GM23338 (cell line): ENCODE measurements around the gene ADCY3. TPM values are rescaled to one million over a fixed set of nuclear protein-coding genes. Genes with fewer than 3 reads are reported as not detected.

ENCODE experiments used
- ATAC-seq: fragments of 200-7000 bp; cut with Tn5 transposase; 3 replicates; pipeline ENCODE4 v1.9.1; 2020
- DNase-seq: peaks from one replicate; pipeline ENCODE4 v3.0.0-alpha.2; 2015; ENCODE audit warnings: low spot score
- H2AFZ ChIP-seq: fragments of 200-600 bp; sonication (generic); 2 replicates; pipeline ENCODE4 v1.8.0; 2016; ENCODE audit warnings: antibody characterized with exemption, mild to moderate bottlenecking, moderate library complexity
- H3F3A ChIP-seq: fragments of 200-600 bp; sonication (generic); replicated peaks from 2 replicates; pipeline ENCODE4 v1.8.0; 2017; ENCODE audit warnings: antibody characterized with exemption, mixed run types, low read depth
- H3K27ac ChIP-seq: fragments of 200-600 bp; sonication (generic); 2 replicates; pipeline ENCODE4 v1.6.1; 2016; ENCODE audit warnings: low read depth
- H3K27me3 ChIP-seq: fragments of 200-600 bp; sonication (generic); 2 replicates; pipeline ENCODE4 v1.8.0; 2016; ENCODE audit warnings: mild to moderate bottlenecking, mixed run types, moderate library complexity; ENCODE audit not compliant: insufficient read depth
- H3K36me3 ChIP-seq: fragments of 200-600 bp; sonication (generic); 2 replicates; pipeline ENCODE4 v1.8.0; 2016; ENCODE audit warnings: mild to moderate bottlenecking; ENCODE audit not compliant: insufficient read depth
- H3K4me1 ChIP-seq: fragments of 200-600 bp; sonication (generic); 2 replicates; pipeline ENCODE4 v1.8.0; 2016; ENCODE audit warnings: mild to moderate bottlenecking, moderate library complexity; ENCODE audit not compliant: insufficient read depth
- H3K4me2 ChIP-seq: fragments of 200-600 bp; sonication (generic); 2 replicates; pipeline ENCODE4 v1.7.1; 2017; ENCODE audit warnings: mixed run types
- H3K4me3 ChIP-seq: fragments of 200-600 bp; sonication (generic); 2 replicates; pipeline ENCODE4 v1.6.1; 2016; ENCODE audit warnings: mixed run types
- H3K79me2 ChIP-seq: fragments of 200-600 bp; sonication (generic); replicated peaks from 2 replicates; pipeline ENCODE4 v1.8.0; 2017; ENCODE audit warnings: mild to moderate bottlenecking; ENCODE audit not compliant: insufficient read depth
- H3K9me2 ChIP-seq: fragments of 200-600 bp; sonication (generic); 2 replicates; pipeline ENCODE4 v1.8.0; 2017; ENCODE audit not compliant: insufficient read depth
- H4K20me1 ChIP-seq: fragments of 200-600 bp; sonication (generic); replicated peaks from 2 replicates; pipeline ENCODE4 v1.8.0; 2017; ENCODE audit warnings: mild to moderate bottlenecking; ENCODE audit not compliant: insufficient read depth
- H3K27ac Mint-ChIP-seq: 2 replicates; pipeline ENCODE4 v1.8.0; 2020; ENCODE audit warnings: inconsistent platforms, mild to moderate bottlenecking, moderate library complexity, mixed read lengths
- H3K27me3 Mint-ChIP-seq: 3 replicates; pipeline ENCODE4 v1.8.0; 2022; ENCODE audit warnings: low read depth, mild to moderate bottlenecking, moderate library complexity, mixed read lengths, inconsistent platforms; ENCODE audit not compliant: insufficient read depth, poor library complexity
- H3K36me3 Mint-ChIP-seq: 3 replicates; pipeline ENCODE4 v1.8.0; 2021; ENCODE audit warnings: low read depth, mild to moderate bottlenecking, inconsistent platforms, moderate library complexity, mixed read lengths
- H3K4me1 Mint-ChIP-seq: 3 replicates; pipeline ENCODE4 v1.8.0; 2020; ENCODE audit warnings: mild to moderate bottlenecking, inconsistent platforms, mixed read lengths
- H3K4me3 Mint-ChIP-seq: 3 replicates; pipeline ENCODE4 v1.8.0; 2021; ENCODE audit warnings: moderate library complexity, mild to moderate bottlenecking, inconsistent platforms, mixed read lengths
- H3K9me3 Mint-ChIP-seq: 3 replicates; pipeline ENCODE4 v1.8.0; 2020; ENCODE audit warnings: moderate library complexity, mild to moderate bottlenecking, inconsistent platforms, mixed read lengths
- CREB1 ChIP-seq: fragments of 250-450 bp; sonication (Bioruptor Pico); IDR thresholded peaks from 2 replicates; pipeline ENCODE4 v1.5.0; 2020; ENCODE audit warnings: low read depth, mild to moderate bottlenecking, moderate library complexity
- NANOG ChIP-seq: IDR thresholded peaks from 2 replicates; pipeline ENCODE4 v1.6.1; 2016; ENCODE audit warnings: antibody characterized with exemption, borderline replicate concordance
- STAT1 ChIP-seq: IDR thresholded peaks from one replicate; pipeline ENCODE4 v1.6.1; 2016; ENCODE audit warnings: antibody characterized with exemption; ENCODE audit not compliant: unreplicated experiment
- ZNF114 ChIP-seq: fragments of 250-450 bp; sonication (Bioruptor Pico); IDR thresholded peaks from 2 replicates; pipeline ENCODE4 v1.5.0; 2020; ENCODE audit warnings: mild to moderate bottlenecking, moderate library complexity
- polyA plus RNA-seq: library from polyadenylated mRNA; unstranded; fragments of >200 nt; fragmentation: Nextera tagmentation; extraction: Ambion mirVana; gene quantifications from 2 replicates; pipeline ENCODE4 v1.2.1, GENCODE V29; 2016
- total RNA-seq: library from RNA; depleted of rRNA; stranded (reverse); fragments of >200 nt; shearing (Covaris generic); gene quantifications from 2 replicates; pipeline ENCODE4 v1.2.3, GENCODE V29; 2014
- TF ChIP-seq, protein P1 (sequence below): fragments of 250-450 bp; sonication (Bioruptor Pico); IDR thresholded peaks from 2 replicates; pipeline ENCODE4 v1.5.0; 2020; ENCODE audit warnings: mild to moderate bottlenecking, moderate library complexity
- TF ChIP-seq, protein P2 (sequence below): IDR thresholded peaks from one replicate; pipeline ENCODE4 v1.6.1; 2018; ENCODE audit warnings: antibody characterized with exemption; ENCODE audit not compliant: unreplicated experiment

Gene ADCY3
- total and polyA plus RNA-seq, 2 experiments from 2014 or later, result 9.7 to 32.4 TPM

DNA sequence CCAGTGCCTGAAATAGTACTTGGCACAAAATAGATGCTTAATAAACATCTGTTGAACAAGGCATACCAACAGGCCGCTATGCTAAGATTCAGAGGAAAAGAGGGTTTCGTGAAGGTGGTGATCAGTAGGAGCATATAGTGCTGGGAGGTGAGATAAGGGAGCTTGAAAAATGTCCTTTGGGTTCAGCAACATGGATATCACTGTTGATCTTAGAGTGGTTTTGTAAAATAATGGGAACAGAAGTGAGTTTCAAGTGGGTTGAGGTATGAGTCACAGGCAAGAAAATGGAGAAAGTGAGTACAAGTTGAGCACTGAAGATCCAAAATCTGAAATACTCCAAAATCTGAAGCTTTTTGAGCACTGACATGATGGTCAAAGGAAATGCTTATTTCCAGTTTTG lies 122.4 kb downstream of the ADCY3 start:
- H3K79me2 ChIP-seq, result peaks cover 92% of the 10 kb centered on the region
- peaks cover 14% of the 10 kb centered on the region for H3K27me3 Mint-ChIP-seq
- H3K36me3 Mint-ChIP-seq, result peaks cover 76% of the 10 kb centered on the region
- peaks cover 12% of the 10 kb centered on the region; the same call in 2 of the 3 replicates for H3K4me1 Mint-ChIP-seq
- peaks cover 8% of the 10 kb centered on the region for H3K4me1 ChIP-seq
- H3K9me3 Mint-ChIP-seq, result peaks cover 23% of the 10 kb centered on the region
- H3K27me3 ChIP-seq, result no peaks in the 10 kb centered on the region
- no peak overlapping the region for H3K4me3 Mint-ChIP-seq
- no peaks in the 10 kb centered on the region for H3F3A ChIP-seq
- no peak overlapping the region for H2AFZ ChIP-seq
- ATAC-seq (no peak), DNase-seq (no peak)
- H3K9me2 ChIP-seq, result no peaks in the 10 kb centered on the region
- H3K36me3 ChIP-seq, result peaks cover 14% of the 10 kb centered on the region; the same call in 1 of the 2 replicates
- peaks cover 28% of the 10 kb centered on the region for H4K20me1 ChIP-seq
- H3K27ac Mint-ChIP-seq, result no peak overlapping the region
- 0 out of 2 replicates have a peak overlapping the region, but pooled peaks have one; percentile 26 for H3K27ac ChIP-seq
- TF ChIP-seq NANOG, result no peak
- no peak for TF ChIP-seq STAT1
- TF ChIP-seq, protein P1, sequence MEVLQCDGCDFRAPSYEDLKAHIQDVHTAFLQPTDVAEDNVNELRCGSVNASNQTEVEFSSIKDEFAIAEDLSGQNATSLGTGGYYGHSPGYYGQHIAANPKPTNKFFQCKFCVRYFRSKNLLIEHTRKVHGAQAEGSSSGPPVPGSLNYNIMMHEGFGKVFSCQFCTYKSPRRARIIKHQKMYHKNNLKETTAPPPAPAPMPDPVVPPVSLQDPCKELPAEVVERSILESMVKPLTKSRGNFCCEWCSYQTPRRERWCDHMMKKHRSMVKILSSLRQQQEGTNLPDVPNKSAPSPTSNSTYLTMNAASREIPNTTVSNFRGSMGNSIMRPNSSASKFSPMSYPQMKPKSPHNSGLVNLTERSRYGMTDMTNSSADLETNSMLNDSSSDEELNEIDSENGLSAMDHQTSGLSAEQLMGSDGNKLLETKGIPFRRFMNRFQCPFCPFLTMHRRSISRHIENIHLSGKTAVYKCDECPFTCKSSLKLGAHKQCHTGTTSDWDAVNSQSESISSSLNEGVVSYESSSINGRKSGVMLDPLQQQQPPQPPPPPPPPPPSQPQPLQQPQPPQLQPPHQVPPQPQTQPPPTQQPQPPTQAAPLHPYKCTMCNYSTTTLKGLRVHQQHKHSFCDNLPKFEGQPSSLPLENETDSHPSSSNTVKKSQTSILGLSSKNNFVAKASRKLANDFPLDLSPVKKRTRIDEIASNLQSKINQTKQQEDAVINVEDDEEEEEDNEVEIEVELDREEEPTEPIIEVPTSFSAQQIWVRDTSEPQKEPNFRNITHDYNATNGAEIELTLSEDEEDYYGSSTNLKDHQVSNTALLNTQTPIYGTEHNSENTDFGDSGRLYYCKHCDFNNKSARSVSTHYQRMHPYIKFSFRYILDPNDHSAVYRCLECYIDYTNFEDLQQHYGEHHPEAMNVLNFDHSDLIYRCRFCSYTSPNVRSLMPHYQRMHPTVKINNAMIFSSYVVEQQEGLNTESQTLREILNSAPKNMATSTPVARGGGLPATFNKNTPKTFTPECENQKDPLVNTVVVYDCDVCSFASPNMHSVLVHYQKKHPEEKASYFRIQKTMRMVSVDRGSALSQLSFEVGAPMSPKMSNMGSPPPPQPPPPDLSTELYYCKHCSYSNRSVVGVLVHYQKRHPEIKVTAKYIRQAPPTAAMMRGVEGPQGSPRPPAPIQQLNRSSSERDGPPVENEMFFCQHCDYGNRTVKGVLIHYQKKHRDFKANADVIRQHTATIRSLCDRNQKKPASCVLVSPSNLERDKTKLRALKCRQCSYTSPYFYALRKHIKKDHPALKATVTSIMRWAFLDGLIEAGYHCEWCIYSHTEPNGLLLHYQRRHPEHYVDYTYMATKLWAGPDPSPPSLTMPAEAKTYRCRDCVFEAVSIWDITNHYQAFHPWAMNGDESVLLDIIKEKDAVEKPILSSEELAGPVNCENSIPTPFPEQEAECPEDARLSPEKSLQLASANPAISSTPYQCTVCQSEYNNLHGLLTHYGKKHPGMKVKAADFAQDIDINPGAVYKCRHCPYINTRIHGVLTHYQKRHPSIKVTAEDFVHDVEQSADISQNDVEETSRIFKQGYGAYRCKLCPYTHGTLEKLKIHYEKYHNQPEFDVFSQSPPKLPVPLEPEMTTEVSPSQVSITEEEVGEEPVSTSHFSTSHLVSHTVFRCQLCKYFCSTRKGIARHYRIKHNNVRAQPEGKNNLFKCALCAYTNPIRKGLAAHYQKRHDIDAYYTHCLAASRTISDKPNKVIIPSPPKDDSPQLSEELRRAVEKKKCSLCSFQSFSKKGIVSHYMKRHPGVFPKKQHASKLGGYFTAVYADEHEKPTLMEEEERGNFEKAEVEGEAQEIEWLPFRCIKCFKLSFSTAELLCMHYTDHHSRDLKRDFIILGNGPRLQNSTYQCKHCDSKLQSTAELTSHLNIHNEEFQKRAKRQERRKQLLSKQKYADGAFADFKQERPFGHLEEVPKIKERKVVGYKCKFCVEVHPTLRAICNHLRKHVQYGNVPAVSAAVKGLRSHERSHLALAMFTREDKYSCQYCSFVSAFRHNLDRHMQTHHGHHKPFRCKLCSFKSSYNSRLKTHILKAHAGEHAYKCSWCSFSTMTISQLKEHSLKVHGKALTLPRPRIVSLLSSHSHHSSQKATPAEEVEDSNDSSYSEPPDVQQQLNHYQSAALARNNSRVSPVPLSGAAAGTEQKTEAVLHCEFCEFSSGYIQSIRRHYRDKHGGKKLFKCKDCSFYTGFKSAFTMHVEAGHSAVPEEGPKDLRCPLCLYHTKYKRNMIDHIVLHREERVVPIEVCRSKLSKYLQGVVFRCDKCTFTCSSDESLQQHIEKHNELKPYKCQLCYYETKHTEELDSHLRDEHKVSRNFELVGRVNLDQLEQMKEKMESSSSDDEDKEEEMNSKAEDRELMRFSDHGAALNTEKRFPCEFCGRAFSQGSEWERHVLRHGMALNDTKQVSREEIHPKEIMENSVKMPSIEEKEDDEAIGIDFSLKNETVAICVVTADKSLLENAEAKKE (CRISPR knock-in tag), result no peak
- TF ChIP-seq, protein P2, sequence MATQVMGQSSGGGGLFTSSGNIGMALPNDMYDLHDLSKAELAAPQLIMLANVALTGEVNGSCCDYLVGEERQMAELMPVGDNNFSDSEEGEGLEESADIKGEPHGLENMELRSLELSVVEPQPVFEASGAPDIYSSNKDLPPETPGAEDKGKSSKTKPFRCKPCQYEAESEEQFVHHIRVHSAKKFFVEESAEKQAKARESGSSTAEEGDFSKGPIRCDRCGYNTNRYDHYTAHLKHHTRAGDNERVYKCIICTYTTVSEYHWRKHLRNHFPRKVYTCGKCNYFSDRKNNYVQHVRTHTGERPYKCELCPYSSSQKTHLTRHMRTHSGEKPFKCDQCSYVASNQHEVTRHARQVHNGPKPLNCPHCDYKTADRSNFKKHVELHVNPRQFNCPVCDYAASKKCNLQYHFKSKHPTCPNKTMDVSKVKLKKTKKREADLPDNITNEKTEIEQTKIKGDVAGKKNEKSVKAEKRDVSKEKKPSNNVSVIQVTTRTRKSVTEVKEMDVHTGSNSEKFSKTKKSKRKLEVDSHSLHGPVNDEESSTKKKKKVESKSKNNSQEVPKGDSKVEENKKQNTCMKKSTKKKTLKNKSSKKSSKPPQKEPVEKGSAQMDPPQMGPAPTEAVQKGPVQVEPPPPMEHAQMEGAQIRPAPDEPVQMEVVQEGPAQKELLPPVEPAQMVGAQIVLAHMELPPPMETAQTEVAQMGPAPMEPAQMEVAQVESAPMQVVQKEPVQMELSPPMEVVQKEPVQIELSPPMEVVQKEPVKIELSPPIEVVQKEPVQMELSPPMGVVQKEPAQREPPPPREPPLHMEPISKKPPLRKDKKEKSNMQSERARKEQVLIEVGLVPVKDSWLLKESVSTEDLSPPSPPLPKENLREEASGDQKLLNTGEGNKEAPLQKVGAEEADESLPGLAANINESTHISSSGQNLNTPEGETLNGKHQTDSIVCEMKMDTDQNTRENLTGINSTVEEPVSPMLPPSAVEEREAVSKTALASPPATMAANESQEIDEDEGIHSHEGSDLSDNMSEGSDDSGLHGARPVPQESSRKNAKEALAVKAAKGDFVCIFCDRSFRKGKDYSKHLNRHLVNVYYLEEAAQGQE, result no peak
- no peak for TF ChIP-seq CREB1 (CRISPR knock-in tag)
- TF ChIP-seq ZNF114 (CRISPR knock-in tag), result no peak
- H3K4me3 ChIP-seq, result no peak overlapping the region
- no peak overlapping the region for H3K4me2 ChIP-seq
